ENCODE measurements around the gene COA3.

The COA3 gene

DNA sequence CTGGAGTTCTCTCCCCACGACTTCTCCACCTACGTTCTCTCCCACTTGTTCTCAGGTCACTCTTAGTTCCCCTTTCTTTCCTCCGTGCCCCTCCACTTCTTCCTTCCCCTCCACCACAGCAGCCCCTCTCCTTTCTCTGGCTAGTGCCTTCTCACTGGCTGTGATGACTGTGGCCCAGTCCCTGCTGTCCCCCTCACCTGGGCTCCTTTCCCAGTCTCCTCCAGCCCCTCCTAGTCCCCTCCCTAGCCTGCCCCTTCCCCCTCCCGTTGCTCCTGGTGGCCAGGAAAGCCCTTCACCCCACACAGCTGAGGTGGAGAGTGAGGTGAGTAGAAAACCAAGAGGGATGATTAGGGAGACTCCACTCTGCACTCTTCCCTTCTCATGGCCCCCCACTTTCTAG, 3.4 kb downstream of the COA3 start:
- no peaks in the 10 kb centered on the region for H3K27me3 ChIP-seq (ENCODE audit: insufficient read depth, poor library complexity, severe bottlenecking)
- DNase-seq (ENCODE audit: low read depth in 1 of 2, low spot score in 1 of 2): peak in 1 of 2 experiments; percentile 8
- H3K27ac ChIP-seq (replicated peaks): no peak overlapping the region
- H3K4me3 ChIP-seq (replicated peaks; ENCODE audit: insufficient read depth, low read length): no peak overlapping the region
- TF ChIP-seq, protein P1, sequence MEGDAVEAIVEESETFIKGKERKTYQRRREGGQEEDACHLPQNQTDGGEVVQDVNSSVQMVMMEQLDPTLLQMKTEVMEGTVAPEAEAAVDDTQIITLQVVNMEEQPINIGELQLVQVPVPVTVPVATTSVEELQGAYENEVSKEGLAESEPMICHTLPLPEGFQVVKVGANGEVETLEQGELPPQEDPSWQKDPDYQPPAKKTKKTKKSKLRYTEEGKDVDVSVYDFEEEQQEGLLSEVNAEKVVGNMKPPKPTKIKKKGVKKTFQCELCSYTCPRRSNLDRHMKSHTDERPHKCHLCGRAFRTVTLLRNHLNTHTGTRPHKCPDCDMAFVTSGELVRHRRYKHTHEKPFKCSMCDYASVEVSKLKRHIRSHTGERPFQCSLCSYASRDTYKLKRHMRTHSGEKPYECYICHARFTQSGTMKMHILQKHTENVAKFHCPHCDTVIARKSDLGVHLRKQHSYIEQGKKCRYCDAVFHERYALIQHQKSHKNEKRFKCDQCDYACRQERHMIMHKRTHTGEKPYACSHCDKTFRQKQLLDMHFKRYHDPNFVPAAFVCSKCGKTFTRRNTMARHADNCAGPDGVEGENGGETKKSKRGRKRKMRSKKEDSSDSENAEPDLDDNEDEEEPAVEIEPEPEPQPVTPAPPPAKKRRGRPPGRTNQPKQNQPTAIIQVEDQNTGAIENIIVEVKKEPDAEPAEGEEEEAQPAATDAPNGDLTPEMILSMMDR (IDR thresholded peaks at IDR 0.05; ENCODE audit: insufficient read depth, low read length): no peak
- TF ChIP-seq SPI1 (IDR thresholded peaks at IDR 0.05; ENCODE audit: borderline replicate concordance, low read depth) (no peak), POLR2AphosphoS5 (IDR thresholded peaks at IDR 0.05; ENCODE audit: low read depth) (0 out of 2 replicates have a peak, but pooled peaks have one; percentile 5), GABPA (IDR thresholded peaks at IDR 0.05; ENCODE audit: low read depth) (no peak)
- TF ChIP-seq, protein P2, sequence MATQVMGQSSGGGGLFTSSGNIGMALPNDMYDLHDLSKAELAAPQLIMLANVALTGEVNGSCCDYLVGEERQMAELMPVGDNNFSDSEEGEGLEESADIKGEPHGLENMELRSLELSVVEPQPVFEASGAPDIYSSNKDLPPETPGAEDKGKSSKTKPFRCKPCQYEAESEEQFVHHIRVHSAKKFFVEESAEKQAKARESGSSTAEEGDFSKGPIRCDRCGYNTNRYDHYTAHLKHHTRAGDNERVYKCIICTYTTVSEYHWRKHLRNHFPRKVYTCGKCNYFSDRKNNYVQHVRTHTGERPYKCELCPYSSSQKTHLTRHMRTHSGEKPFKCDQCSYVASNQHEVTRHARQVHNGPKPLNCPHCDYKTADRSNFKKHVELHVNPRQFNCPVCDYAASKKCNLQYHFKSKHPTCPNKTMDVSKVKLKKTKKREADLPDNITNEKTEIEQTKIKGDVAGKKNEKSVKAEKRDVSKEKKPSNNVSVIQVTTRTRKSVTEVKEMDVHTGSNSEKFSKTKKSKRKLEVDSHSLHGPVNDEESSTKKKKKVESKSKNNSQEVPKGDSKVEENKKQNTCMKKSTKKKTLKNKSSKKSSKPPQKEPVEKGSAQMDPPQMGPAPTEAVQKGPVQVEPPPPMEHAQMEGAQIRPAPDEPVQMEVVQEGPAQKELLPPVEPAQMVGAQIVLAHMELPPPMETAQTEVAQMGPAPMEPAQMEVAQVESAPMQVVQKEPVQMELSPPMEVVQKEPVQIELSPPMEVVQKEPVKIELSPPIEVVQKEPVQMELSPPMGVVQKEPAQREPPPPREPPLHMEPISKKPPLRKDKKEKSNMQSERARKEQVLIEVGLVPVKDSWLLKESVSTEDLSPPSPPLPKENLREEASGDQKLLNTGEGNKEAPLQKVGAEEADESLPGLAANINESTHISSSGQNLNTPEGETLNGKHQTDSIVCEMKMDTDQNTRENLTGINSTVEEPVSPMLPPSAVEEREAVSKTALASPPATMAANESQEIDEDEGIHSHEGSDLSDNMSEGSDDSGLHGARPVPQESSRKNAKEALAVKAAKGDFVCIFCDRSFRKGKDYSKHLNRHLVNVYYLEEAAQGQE (IDR thresholded peaks at IDR 0.05; ENCODE audit: insufficient replicate concordance, low read depth): no peak

DNA sequence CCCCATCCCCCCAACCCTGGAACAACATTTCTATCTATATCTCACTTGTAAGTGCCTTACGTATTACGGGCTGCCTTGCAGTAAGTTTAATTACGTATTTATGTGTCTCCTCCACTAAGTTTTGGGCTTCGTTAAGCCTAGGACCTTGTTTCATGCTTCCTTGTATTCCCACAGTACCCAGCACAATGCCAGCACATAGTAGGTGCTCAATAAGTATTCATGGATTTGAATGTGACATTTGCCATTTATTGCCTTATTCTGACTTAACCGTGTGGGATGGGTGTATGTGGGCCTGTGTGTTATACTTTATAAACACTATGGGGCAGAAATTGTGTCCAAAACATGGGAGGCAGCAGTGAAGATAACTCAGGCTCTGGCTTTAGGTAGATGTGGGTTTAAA, 6.0 kb downstream of the COA3 start:
- TF ChIP-seq, protein P2 (IDR thresholded peaks at IDR 0.05; ENCODE audit: insufficient replicate concordance, low read depth): no peak
- TF ChIP-seq POLR2AphosphoS5 (IDR thresholded peaks at IDR 0.05; ENCODE audit: low read depth) (no peak), SPI1 (IDR thresholded peaks at IDR 0.05; ENCODE audit: borderline replicate concordance, low read depth) (no peak), GABPA (IDR thresholded peaks at IDR 0.05; ENCODE audit: low read depth) (no peak)
- TF ChIP-seq, protein P1 (IDR thresholded peaks at IDR 0.05; ENCODE audit: insufficient read depth, low read length): no peak
- H3K4me3 ChIP-seq (replicated peaks; ENCODE audit: insufficient read depth, low read length): no peak overlapping the region
- DNase-seq (ENCODE audit: low read depth in 1 of 2, low spot score in 1 of 2): no peak
- H3K27me3 ChIP-seq (ENCODE audit: insufficient read depth, poor library complexity, severe bottlenecking): no peaks in the 10 kb centered on the region
- H3K27ac ChIP-seq (replicated peaks): no peak overlapping the region

DNA sequence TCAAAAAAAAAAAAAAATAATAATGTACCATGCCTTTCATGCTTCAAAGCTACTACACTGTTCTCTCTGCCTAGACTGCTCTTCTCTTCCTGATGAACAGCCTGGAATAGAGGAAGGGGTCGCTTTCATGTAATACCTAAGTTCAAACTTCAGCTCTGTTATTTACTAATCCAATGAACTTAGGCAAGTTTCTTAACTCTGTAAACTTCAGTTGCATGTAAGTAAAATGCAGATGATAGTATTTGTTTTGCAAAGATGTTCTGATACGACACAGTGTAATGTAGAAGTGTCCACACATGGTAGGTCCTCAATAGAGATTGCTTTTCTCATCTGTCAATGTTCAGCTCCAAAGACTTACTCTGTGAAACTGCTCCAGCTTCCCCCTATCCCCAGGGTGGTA, 6.6 kb downstream of the COA3 start:
- no peak for DNase-seq (ENCODE audit: low read depth in 1 of 2, low spot score in 1 of 2)
- Histone ChIP-seq H3K4me3 (replicated peaks; ENCODE audit: insufficient read depth, low read length) (no peak overlapping the region), H3K27ac (replicated peaks) (no peak overlapping the region), H3K27me3 (ENCODE audit: insufficient read depth, poor library complexity, severe bottlenecking) (no peaks in the 10 kb centered on the region)
- TF ChIP-seq, protein P2 (IDR thresholded peaks at IDR 0.05; ENCODE audit: insufficient replicate concordance, low read depth): no peak
- no peak for TF ChIP-seq SPI1 (IDR thresholded peaks at IDR 0.05; ENCODE audit: borderline replicate concordance, low read depth)
- TF ChIP-seq GABPA (IDR thresholded peaks at IDR 0.05; ENCODE audit: low read depth): no peak
- TF ChIP-seq, protein P1 (IDR thresholded peaks at IDR 0.05; ENCODE audit: insufficient read depth, low read length): no peak
- no peak for TF ChIP-seq POLR2AphosphoS5 (IDR thresholded peaks at IDR 0.05; ENCODE audit: low read depth)
